ENCODE results near the gene CASP10. TPM values are rescaled to one million over a fixed set of nuclear protein-coding genes. Genes with fewer than 3 reads are reported as not detected.

The CASP10 gene
- polyA plus RNA-seq, 4 donors: 6.7 to 9.8 (median 8.1) TPM

- DNase-seq (ENCODE audit: low read depth in 4 of 4, low spot score in 3 of 4): no peak
Measured at GRCh38 chr2:201195331-201195730, 12.4 kb downstream of the CASP10 start.

DNA sequence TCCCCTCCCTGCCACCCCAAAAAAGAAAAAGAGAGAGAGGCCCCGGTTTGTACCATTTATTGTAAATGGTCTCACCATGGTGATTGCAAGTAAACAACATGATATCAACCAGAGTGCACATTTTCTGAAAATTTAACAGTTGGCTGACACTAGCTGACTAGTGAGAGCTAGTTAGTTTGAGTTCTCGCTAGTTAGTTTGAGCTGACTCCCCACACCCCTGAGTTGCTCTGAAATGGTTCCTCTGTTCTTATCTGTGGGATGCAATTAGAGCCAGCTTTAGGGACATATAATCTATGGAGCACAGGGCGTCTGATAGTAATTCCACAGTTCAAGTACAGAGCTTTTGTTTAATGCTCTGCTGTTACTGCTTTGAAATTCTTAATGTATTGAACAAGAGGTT is 13.1 kb downstream of the CASP10 start:
- no peak for DNase-seq (ENCODE audit: low read depth in 4 of 4, low spot score in 3 of 4)

DNA sequence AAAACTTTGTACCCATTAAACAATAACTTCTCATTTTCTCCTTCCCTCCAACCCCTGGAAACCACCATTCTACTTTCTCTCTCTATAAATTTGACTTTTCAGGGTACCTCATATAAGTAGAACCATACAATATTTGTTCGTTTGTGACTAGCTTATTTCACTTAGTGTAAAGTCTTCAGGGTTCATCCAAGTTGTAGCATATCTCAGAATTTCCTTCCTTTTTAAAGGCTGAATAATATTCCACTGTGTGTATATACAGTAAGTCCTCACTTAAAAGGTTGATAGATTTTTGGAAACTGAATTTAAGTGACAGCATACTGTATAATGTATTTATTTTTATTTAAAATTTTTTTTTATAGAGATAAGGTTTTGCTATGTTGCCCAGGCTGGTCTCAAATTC is 13.9 kb downstream of the CASP10 start:
- no peak for DNase-seq (ENCODE audit: low read depth in 4 of 4, low spot score in 3 of 4)

- DNase-seq (ENCODE audit: low read depth in 4 of 4, low spot score in 3 of 4): no peak
Measured at GRCh38 chr2:201197781-201198180, 14.8 kb downstream of the CASP10 start.

DNA sequence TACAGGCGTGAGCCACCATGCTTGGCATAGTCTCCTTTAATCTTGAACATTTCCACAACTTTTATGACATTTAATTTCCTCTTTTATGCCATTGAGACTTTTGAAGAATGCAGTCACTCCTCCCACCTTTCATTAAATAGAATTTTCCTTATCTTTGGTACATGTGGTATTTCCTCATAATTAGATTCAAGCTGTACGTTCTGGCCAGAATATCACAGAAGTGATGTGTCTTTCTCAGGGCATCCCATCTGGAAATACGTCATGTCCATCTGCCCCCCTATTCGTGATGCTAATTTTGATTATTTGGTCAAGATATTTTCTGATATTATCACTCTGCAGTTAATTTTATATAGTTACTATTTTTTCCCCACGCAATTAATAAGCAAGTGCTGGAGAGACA is 16.9 kb downstream of the CASP10 start:
- DNase-seq (ENCODE audit: low read depth in 4 of 4, low spot score in 3 of 4): no peak

DNA sequence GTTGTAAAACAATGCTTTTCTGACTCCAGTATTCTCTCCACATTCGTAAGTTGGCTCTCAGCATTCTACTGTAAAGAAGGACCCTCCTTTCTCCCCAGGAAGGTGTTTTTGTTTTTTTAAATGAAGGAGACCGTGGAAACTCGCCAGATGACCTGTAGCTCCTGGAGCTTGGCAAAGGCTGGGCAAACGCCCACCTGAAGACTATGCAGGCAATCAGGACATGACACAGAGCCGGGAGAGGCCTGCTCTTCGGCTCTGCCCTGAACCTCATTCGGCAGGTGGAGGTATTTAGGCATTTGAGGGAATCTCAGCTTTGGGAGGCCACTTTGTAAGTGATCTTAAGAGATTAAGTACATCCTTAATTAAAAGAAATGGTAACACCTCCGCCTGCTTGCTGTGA is 17.4 kb downstream of the CASP10 start:
- no peak for DNase-seq (ENCODE audit: low read depth in 4 of 4, low spot score in 3 of 4)

DNA sequence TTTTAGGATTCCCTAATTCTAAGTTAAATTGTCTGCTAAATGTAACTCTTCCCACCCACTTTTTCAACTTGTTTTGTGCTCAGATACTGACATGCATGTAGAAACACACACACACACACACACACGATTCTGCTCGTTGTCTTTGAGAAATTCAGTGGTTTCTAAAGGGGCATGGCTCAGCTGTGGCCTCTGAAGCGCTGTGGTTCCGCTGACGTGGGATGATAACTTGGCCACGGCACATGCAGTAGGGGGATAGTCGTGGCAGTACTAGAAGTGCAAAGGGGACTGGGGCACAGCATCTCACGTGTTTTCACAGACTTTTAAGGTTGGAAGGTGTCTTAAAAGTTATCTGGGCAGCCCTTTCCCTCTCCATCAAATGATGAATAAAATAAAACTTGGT is 18.4 kb downstream of the CASP10 start:
- DNase-seq (ENCODE audit: low read depth in 4 of 4, low spot score in 3 of 4): no peak

DNA sequence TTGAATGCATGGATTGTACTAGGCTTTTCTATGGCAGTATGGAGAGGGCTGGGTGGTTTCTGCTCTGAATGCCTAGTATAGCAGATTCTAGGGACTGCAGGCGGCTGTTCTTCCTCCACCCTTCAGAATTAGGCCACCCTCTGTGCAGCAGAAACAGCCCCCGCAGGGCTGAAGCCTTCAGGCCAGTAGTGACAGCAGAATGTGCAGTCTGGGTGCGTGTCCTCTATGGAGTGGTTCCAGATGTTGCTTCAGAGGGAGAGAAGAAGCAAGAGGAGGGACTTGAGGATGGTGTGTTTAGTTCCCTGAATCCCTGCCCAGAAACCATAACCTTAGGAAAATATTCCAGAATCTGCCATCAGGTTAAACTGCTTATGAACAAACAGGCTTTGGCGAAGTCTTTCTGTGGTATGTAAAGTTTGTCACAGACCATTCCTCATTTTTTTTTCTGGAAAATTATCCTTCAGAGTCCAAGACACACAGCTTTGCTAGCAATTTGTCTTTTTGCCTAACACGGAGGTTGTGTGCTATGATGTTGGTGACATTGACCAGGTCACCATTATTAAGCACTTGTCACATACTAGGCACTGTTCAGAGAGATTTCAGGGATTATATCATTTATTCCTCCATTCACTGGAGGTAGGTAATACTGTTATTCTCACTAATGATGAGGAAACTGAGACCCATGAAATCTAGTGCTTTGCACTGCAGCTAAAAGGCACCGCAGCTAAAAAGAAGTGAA is 21.1 kb downstream of the CASP10 start:
- peak in 2 of 4 donors; percentile 68 to 71 for DNase-seq (ENCODE audit: low read depth in 4 of 4, low spot score in 3 of 4)

- peak in 2 of 4 donors; percentile 55 for DNase-seq (ENCODE audit: low read depth in 4 of 4, low spot score in 3 of 4)
Measured at GRCh38 chr2:201204655-201205514, 21.9 kb downstream of the CASP10 start.

- no peak for DNase-seq (ENCODE audit: low read depth in 4 of 4, low spot score in 3 of 4)
Measured at GRCh38 chr2:201205515-201205849, 22.5 kb downstream of the CASP10 start.

GRCh38 chr2:201208563-201209252 is 25.8 kb downstream of the CASP10 start:
- no peak for DNase-seq (ENCODE audit: low read depth in 4 of 4, low spot score in 3 of 4)

- DNase-seq (ENCODE audit: low read depth in 4 of 4, low spot score in 3 of 4): no peak
Measured at GRCh38 chr2:201215963-201216362, 33.0 kb downstream of the CASP10 start.

DNA sequence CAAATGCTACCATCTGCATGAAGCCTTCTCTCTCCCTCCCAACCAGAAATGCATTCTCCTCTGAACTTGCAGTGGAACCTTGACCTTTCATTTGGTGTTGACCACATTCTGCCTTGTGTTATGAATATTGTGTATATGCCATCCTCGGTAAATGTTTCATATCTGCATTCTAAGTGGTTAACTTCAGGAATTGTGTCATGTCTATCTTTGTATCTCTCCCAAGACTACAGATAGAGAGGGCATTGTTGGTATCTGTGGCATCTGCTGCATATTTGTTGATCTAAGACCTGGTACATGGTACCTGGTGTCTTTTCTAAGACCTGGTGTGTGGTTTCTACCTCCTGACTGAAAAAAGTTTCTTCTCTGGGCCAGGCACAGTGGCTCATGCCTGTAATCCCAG is 34.0 kb downstream of the CASP10 start:
- no peak for DNase-seq (ENCODE audit: low read depth in 4 of 4, low spot score in 3 of 4)

DNA sequence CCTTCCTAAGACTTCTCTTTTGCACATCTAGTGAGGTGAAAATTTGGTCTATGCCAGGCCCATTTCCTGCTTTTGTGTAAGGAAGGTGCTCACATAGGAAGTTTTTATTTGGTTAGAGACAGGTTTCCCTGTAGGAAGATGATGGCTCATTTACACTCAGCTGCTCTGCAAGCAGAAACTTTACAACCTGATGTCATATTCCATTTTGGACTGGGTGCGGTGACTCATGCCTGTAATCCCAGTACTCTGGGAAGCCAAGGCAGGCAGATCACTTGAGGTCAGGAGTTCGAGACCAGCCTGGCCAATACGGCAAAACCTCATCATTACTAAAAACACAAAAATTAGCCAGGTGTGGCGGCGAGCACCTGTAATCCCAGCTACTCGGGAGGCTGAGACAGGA is 35.8 kb downstream of the CASP10 start:
- DNase-seq (ENCODE audit: low read depth in 4 of 4, low spot score in 3 of 4): no peak

GRCh38 chr2:201219328-201220096 is 36.6 kb downstream of the CASP10 start:
- no peak for DNase-seq (ENCODE audit: low read depth in 4 of 4, low spot score in 3 of 4)

DNA sequence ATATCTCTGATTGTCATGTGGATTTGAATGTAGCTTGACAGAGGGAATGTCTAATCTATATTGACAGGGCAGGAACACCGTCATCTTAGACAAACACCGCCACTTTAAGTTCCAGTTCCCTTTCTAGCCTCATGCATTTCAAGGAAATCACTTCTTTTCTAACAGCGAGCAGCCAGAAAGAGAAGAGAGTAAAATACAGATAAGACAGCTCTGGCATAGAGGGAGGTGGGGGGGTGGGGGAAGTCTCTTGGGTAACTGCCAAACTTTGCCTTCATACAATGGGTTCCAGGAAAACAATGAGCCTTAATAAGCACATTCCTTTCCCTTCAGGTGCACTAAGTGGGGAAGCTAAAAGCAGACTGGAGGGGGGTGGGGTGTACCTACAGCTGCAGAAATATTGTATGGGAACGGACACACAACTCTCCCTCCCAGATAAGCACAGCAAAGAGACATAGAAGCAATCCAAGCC is 37.2 kb downstream of the CASP10 start:
- DNase-seq (ENCODE audit: low read depth in 4 of 4, low spot score in 3 of 4): no peak

- DNase-seq (ENCODE audit: low read depth in 4 of 4, low spot score in 3 of 4): no peak
Measured at GRCh38 chr2:201223089-201224073, 40.4 kb downstream of the CASP10 start.

DNA sequence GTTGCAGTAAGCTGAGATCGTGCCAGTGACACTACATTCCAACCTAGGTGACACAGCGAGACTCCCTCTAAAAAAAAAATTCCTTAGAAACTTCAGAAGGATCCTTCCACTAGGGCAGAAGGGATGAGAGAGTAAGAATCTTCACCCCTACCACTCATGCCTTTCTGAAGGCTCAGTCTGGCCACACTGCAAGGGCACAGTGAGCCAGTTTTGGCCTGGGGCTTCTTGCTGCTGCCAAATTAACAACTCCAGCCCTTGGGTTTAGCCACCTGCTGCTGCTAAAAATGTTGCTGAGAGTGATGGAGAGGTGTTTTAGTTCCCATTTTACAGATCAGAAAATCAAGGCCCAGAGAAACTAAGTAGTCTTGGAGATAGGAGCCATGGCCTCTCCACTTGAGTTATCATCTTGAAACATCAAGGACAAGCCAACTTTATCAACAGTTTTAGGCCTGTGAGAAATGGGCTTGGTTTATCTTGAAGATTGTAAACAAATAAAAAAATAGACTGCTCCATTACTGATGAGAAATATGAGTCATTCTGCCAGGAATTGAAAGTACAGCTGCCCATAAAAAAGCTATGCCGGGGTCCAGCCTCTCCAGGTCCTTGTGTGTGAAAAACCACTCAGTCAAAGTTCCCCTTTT is 45.5 kb downstream of the CASP10 start:
- no peak for DNase-seq (ENCODE audit: low read depth in 4 of 4, low spot score in 3 of 4)

- DNase-seq (ENCODE audit: low read depth in 4 of 4, low spot score in 3 of 4): no peak
Measured at GRCh38 chr2:201228912-201229290, 46.0 kb downstream of the CASP10 start.
